WTC11 (cell line): ENCODE data around the gene TBC1D20.

Experiments
- FOXP1 ChIP-seq: sonication (generic); formaldehyde crosslinking; IDR thresholded peaks from 2 replicates; pipeline ENCODE4 v1.8.0; 2022; ENCODE audit warnings: missing genetic modification reagents, mild to moderate bottlenecking, moderate library complexity, borderline replicate concordance
- TF ChIP-seq, protein P1 (sequence below): fragments of 200-600 bp; IDR thresholded peaks from 2 replicates; pipeline ENCODE4 v1.8.0; 2022; ENCODE audit warnings: antibody characterized with exemption
- TF ChIP-seq, protein P2 (sequence below): sonication (generic); formaldehyde crosslinking; IDR thresholded peaks from 2 replicates; pipeline ENCODE4 v1.8.1; 2023; ENCODE audit warnings: mild to moderate bottlenecking, missing genetic modification reagents

DNA sequence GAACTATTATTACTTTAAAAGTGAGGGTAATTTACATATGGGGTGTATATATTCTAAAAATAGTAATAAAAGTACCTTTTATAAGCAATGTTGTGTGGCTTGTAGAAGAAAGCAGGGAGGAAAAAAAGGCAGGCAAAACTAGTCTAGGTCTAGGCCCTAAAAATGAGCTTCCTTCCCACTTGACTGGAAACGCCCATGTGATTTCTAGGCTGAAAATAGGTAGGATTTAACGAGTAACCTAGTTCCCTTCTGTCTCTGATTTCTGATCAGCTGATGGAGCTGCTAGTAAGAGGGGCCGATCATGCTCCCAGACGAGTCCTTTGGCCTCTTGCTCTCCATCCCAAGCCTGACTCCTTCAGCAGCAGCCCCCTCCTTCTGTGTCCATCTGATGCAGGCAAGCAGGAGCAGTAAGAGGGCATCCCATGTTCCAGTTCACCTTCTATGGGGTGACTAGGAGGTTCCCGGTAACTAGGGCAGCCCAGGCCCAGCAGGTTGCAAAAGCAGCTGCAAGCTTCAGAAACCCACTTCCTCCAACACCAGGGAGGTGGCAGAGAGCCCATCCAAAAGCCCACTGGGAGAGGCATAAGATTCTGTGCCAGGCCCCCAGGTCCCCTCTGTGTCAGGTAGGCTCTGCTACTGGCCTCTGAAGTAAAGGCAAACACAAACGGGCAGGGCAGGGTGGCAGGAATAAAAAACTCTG, 24.4 kb downstream of the TBC1D20 start:
- TF ChIP-seq, protein P1, sequence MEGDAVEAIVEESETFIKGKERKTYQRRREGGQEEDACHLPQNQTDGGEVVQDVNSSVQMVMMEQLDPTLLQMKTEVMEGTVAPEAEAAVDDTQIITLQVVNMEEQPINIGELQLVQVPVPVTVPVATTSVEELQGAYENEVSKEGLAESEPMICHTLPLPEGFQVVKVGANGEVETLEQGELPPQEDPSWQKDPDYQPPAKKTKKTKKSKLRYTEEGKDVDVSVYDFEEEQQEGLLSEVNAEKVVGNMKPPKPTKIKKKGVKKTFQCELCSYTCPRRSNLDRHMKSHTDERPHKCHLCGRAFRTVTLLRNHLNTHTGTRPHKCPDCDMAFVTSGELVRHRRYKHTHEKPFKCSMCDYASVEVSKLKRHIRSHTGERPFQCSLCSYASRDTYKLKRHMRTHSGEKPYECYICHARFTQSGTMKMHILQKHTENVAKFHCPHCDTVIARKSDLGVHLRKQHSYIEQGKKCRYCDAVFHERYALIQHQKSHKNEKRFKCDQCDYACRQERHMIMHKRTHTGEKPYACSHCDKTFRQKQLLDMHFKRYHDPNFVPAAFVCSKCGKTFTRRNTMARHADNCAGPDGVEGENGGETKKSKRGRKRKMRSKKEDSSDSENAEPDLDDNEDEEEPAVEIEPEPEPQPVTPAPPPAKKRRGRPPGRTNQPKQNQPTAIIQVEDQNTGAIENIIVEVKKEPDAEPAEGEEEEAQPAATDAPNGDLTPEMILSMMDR: no peak
- TF ChIP-seq, protein P2, sequence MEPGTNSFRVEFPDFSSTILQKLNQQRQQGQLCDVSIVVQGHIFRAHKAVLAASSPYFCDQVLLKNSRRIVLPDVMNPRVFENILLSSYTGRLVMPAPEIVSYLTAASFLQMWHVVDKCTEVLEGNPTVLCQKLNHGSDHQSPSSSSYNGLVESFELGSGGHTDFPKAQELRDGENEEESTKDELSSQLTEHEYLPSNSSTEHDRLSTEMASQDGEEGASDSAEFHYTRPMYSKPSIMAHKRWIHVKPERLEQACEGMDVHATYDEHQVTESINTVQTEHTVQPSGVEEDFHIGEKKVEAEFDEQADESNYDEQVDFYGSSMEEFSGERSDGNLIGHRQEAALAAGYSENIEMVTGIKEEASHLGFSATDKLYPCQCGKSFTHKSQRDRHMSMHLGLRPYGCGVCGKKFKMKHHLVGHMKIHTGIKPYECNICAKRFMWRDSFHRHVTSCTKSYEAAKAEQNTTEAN: no peak
- TF ChIP-seq FOXP1: no peak
